WTC11 (cell line): ENCODE measurements around the gene ZYG11B. TPM values are rescaled to one million over a fixed set of nuclear protein-coding genes. Genes with fewer than 3 reads are reported as not detected.

Experiments used
- ATAC-seq: fragments of 200-7000 bp; cut with Tn5 transposase; 2 replicates; pipeline ENCODE4 v1.10.0; 2021; ENCODE audit warnings: mild to moderate bottlenecking, moderate library complexity
- CTCF ChIA-PET: fragments of 300-600 bp; sonication (Branson Sonifier 250); formaldehyde crosslinking; loops from one replicate; lab custom pipeline; 2021; ENCODE audit warnings: antibody characterized with exemption; lab: Charles Lee
- POLR2A ChIA-PET: fragments of 350-600 bp; sonication (Branson Sonifier 250); formaldehyde crosslinking; loops from one replicate; lab custom pipeline; 2021; ENCODE audit warnings: antibody characterized with exemption; lab: Charles Lee
- DNase-seq: peaks from one replicate; pipeline ENCODE4 v3.0.0; 2021; ENCODE audit warnings: low spot score
- H3K27ac Mint-ChIP-seq: 2 replicates; pipeline ENCODE4 v1.8.0; 2021; ENCODE audit warnings: mixed read lengths
- H3K27me3 Mint-ChIP-seq: 2 replicates; pipeline ENCODE4 v1.8.0; 2021; ENCODE audit warnings: low read depth, mild to moderate bottlenecking, moderate library complexity, mixed read lengths
- H3K36me3 Mint-ChIP-seq: 2 replicates; pipeline ENCODE4 v1.8.0; 2021; ENCODE audit warnings: mixed read lengths
- H3K4me1 Mint-ChIP-seq: 2 replicates; pipeline ENCODE4 v1.8.0; 2022; ENCODE audit warnings: mixed read lengths
- H3K4me3 Mint-ChIP-seq: 2 replicates; pipeline ENCODE4 v1.8.0; 2021; ENCODE audit warnings: mild to moderate bottlenecking, moderate library complexity, mixed read lengths
- H3K9me3 Mint-ChIP-seq: 2 replicates; pipeline ENCODE4 v1.8.0; 2021; ENCODE audit warnings: mixed read lengths
- ATF1 ChIP-seq: sonication (generic); formaldehyde crosslinking; IDR thresholded peaks from 2 replicates; pipeline ENCODE4 v1.8.1; 2023; ENCODE audit warnings: mild to moderate bottlenecking, moderate library complexity, missing genetic modification reagents
- CREM ChIP-seq: sonication (generic); formaldehyde crosslinking; IDR thresholded peaks from 2 replicates; pipeline ENCODE4 v1.8.1; 2022; ENCODE audit warnings: mild to moderate bottlenecking, missing genetic modification reagents, moderate library complexity
- GTF2I ChIP-seq: fragments of 250-450 bp; sonication (Bioruptor Pico); conservative IDR thresholded peaks from 2 replicates; pipeline ENCODE4 v1.4.0; 2021; ENCODE audit warnings: mild to moderate bottlenecking
- IRF2 ChIP-seq: sonication (generic); formaldehyde crosslinking; IDR thresholded peaks from 2 replicates; pipeline ENCODE4 v1.8.0; 2022; ENCODE audit warnings: low read depth, missing genetic modification reagents, borderline replicate concordance
- JAZF1 ChIP-seq: fragments of 250-450 bp; sonication (Bioruptor Pico); IDR thresholded peaks from 2 replicates; pipeline ENCODE4 v1.9.0; 2021; ENCODE audit warnings: moderate library complexity, mild to moderate bottlenecking, inconsistent platforms
- JUN ChIP-seq: sonication (generic); formaldehyde crosslinking; IDR thresholded peaks from 2 replicates; pipeline ENCODE4 v1.8.0; 2023; ENCODE audit warnings: mild to moderate bottlenecking, missing genetic modification reagents
- KAT7 ChIP-seq: sonication (generic); formaldehyde crosslinking; IDR thresholded peaks from 2 replicates; pipeline ENCODE4 v1.8.1; 2023; ENCODE audit warnings: missing genetic modification reagents, mild to moderate bottlenecking, borderline replicate concordance
- MLX ChIP-seq: sonication (generic); formaldehyde crosslinking; IDR thresholded peaks from 2 replicates; pipeline ENCODE4 v1.8.1; 2023; ENCODE audit warnings: mild to moderate bottlenecking, missing genetic modification reagents, moderate library complexity
- MXD4 ChIP-seq: fragments of 250-450 bp; sonication (Bioruptor Pico); IDR thresholded peaks from 2 replicates; pipeline ENCODE4 v1.8.0; 2021; ENCODE audit warnings: mild to moderate bottlenecking, moderate library complexity, borderline replicate concordance
- NFE2L1 ChIP-seq: sonication (generic); formaldehyde crosslinking; IDR thresholded peaks from 2 replicates; pipeline ENCODE4 v1.8.1; 2023; ENCODE audit warnings: missing genetic modification reagents
- NFYB ChIP-seq: sonication (generic); formaldehyde crosslinking; conservative IDR thresholded peaks from 2 replicates; pipeline ENCODE4 v1.8.0; 2022; ENCODE audit warnings: low read depth, missing genetic modification reagents
- TEAD4 ChIP-seq: sonication (generic); formaldehyde crosslinking; IDR thresholded peaks from 2 replicates; pipeline ENCODE4 v1.8.0; 2022; ENCODE audit warnings: mild to moderate bottlenecking, missing genetic modification reagents
- TP53 ChIP-seq: sonication (generic); formaldehyde crosslinking; IDR thresholded peaks from 2 replicates; pipeline ENCODE4 v1.8.1; 2023; ENCODE audit warnings: mild to moderate bottlenecking, missing genetic modification reagents
- ZNF121 ChIP-seq: sonication (generic); formaldehyde crosslinking; IDR thresholded peaks from 2 replicates; pipeline ENCODE4 v1.8.0; 2023; ENCODE audit warnings: missing genetic modification reagents
- ZNF281 ChIP-seq: sonication (generic); formaldehyde crosslinking; IDR thresholded peaks from 2 replicates; pipeline ENCODE4 v1.8.0; 2023; ENCODE audit warnings: mild to moderate bottlenecking, missing genetic modification reagents
- ZNF317 ChIP-seq: sonication (generic); formaldehyde crosslinking; IDR thresholded peaks from 2 replicates; pipeline ENCODE4 v1.8.1; 2023; ENCODE audit warnings: low read depth, mild to moderate bottlenecking, moderate library complexity, missing genetic modification reagents, borderline replicate concordance
- total RNA-seq: library from RNA; stranded (reverse); gene quantifications from 3 replicates; pipeline ENCODE4 v1.2.3, GENCODE V29; 2021
- TF ChIP-seq, protein P1 (sequence below): sonication (generic); formaldehyde crosslinking; IDR thresholded peaks from 2 replicates; pipeline ENCODE4 v1.8.1; 2023; ENCODE audit warnings: mild to moderate bottlenecking, missing genetic modification reagents, borderline replicate concordance
- TF ChIP-seq, protein P2 (sequence below): sonication (generic); formaldehyde crosslinking; conservative IDR thresholded peaks from 2 replicates; pipeline ENCODE4 v1.8.1; 2023; ENCODE audit warnings: mild to moderate bottlenecking, low read depth, missing genetic modification reagents, moderate library complexity
- TF ChIP-seq, protein P3 (sequence below): fragments of 250-450 bp; sonication (Bioruptor Pico); conservative IDR thresholded peaks from 2 replicates; pipeline ENCODE4 v1.9.0; 2021; ENCODE audit warnings: mild to moderate bottlenecking

Gene ZYG11B
- total RNA-seq, 1 experiment from 2014 or later: 19.2 TPM

GRCh38 chr1:52857443-52857842 lies 131.2 kb downstream of the ZYG11B start (continued):
- TF ChIP-seq, protein P1, sequence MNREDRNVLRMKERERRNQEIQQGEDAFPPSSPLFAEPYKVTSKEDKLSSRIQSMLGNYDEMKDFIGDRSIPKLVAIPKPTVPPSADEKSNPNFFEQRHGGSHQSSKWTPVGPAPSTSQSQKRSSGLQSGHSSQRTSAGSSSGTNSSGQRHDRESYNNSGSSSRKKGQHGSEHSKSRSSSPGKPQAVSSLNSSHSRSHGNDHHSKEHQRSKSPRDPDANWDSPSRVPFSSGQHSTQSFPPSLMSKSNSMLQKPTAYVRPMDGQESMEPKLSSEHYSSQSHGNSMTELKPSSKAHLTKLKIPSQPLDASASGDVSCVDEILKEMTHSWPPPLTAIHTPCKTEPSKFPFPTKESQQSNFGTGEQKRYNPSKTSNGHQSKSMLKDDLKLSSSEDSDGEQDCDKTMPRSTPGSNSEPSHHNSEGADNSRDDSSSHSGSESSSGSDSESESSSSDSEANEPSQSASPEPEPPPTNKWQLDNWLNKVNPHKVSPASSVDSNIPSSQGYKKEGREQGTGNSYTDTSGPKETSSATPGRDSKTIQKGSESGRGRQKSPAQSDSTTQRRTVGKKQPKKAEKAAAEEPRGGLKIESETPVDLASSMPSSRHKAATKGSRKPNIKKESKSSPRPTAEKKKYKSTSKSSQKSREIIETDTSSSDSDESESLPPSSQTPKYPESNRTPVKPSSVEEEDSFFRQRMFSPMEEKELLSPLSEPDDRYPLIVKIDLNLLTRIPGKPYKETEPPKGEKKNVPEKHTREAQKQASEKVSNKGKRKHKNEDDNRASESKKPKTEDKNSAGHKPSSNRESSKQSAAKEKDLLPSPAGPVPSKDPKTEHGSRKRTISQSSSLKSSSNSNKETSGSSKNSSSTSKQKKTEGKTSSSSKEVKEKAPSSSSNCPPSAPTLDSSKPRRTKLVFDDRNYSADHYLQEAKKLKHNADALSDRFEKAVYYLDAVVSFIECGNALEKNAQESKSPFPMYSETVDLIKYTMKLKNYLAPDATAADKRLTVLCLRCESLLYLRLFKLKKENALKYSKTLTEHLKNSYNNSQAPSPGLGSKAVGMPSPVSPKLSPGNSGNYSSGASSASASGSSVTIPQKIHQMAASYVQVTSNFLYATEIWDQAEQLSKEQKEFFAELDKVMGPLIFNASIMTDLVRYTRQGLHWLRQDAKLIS (CRISPR knock-in tag): no peak
- no peak for TF ChIP-seq ATF1 (CRISPR knock-in tag)
- TF ChIP-seq JUN (CRISPR knock-in tag): no peak
- TF ChIP-seq ZNF281: no peak
- TF ChIP-seq, all 79 proteins: peak for 0

DNA sequence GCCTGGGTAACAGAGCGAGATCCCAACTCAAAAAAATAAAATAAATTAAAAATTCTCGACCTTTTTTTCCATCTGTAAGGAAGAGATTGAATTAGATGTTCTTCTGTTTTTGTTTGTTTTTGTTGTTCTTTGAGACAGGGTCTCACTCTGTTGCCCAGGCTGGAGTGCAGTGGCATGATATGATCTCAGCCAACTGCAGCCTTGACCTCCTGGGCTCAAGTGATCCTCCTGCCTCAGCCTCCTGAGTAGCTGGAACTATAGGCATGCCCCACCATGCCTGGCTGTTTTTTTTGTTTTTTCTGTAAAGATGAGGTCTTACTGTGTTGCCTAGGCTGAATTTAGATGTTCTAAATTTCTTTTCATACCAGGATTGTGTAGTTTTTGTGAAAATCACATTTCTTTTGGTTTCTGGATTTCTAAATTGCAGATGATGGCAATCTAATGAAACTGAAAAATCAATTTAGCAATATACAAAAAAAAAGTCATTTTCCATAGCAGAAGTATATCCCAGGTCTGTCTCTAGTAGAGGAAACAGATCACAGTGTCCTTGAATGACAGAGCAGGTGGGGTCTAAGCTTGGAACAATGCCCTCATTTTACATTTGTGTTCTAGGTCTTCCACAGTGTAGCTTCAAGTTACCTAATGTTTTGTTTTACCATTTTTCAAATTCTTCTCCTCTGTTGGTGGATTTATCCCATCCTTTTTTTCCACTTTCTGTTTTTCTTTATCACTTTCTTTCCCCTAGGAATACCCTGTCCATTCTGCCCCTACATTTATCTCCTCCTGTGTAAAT lies 136.6 kb downstream of the ZYG11B start:
- Mint-ChIP-seq H3K27me3 (no peaks in the 10 kb centered on the region), H3K27ac (peak overlapping the region; percentile 1; the same call in 1 of the 2 replicates), H3K36me3 (peaks cover 10% of the 10 kb centered on the region), H3K4me3 (no peak overlapping the region), H3K9me3 (no peaks in the 10 kb centered on the region), H3K4me1 (peaks cover 5% of the 10 kb centered on the region)
- CTCF ChIA-PET: no interaction called here
- POLR2A ChIA-PET: no interaction called here
- TF ChIP-seq JUN (CRISPR knock-in tag) (no peak), ZNF121 (peak; percentile 36; the same call in 1 of the 2 replicates)
- ATAC-seq: no peak
- DNase-seq: no peak

- no peak for ATAC-seq
- Mint-ChIP-seq H3K27me3 (no peaks in the 10 kb centered on the region), H3K9me3 (peaks cover 4% of the 10 kb centered on the region; the same call in 1 of the 2 replicates), H3K4me3 (no peak overlapping the region), H3K27ac (no peak overlapping the region), H3K4me1 (peaks cover 5% of the 10 kb centered on the region), H3K36me3 (peaks cover 36% of the 10 kb centered on the region)
- POLR2A ChIA-PET: no interaction called here
- no peak for TF ChIP-seq JAZF1 (CRISPR knock-in tag)
- TF ChIP-seq, protein P2, sequence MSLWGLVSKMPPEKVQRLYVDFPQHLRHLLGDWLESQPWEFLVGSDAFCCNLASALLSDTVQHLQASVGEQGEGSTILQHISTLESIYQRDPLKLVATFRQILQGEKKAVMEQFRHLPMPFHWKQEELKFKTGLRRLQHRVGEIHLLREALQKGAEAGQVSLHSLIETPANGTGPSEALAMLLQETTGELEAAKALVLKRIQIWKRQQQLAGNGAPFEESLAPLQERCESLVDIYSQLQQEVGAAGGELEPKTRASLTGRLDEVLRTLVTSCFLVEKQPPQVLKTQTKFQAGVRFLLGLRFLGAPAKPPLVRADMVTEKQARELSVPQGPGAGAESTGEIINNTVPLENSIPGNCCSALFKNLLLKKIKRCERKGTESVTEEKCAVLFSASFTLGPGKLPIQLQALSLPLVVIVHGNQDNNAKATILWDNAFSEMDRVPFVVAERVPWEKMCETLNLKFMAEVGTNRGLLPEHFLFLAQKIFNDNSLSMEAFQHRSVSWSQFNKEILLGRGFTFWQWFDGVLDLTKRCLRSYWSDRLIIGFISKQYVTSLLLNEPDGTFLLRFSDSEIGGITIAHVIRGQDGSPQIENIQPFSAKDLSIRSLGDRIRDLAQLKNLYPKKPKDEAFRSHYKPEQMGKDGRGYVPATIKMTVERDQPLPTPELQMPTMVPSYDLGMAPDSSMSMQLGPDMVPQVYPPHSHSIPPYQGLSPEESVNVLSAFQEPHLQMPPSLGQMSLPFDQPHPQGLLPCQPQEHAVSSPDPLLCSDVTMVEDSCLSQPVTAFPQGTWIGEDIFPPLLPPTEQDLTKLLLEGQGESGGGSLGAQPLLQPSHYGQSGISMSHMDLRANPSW (CRISPR knock-in tag): no peak
- no peak for TF ChIP-seq NFYB (CRISPR knock-in tag)
- TF ChIP-seq MLX: no peak
- no peak for TF ChIP-seq TP53 (CRISPR knock-in tag)
- TF ChIP-seq MXD4 (CRISPR knock-in tag): no peak
- no peak for TF ChIP-seq CREM (CRISPR knock-in tag)
- TF ChIP-seq ATF1 (CRISPR knock-in tag): no peak
- no peak for TF ChIP-seq NFE2L1 (CRISPR knock-in tag)
- no peak for TF ChIP-seq KAT7 (CRISPR knock-in tag)
- TF ChIP-seq IRF2 (CRISPR knock-in tag): no peak
- TF ChIP-seq TEAD4: no peak
- TF ChIP-seq GTF2I (CRISPR knock-in tag): no peak
- TF ChIP-seq ZNF317 (CRISPR knock-in tag): no peak
- TF ChIP-seq, protein P3, sequence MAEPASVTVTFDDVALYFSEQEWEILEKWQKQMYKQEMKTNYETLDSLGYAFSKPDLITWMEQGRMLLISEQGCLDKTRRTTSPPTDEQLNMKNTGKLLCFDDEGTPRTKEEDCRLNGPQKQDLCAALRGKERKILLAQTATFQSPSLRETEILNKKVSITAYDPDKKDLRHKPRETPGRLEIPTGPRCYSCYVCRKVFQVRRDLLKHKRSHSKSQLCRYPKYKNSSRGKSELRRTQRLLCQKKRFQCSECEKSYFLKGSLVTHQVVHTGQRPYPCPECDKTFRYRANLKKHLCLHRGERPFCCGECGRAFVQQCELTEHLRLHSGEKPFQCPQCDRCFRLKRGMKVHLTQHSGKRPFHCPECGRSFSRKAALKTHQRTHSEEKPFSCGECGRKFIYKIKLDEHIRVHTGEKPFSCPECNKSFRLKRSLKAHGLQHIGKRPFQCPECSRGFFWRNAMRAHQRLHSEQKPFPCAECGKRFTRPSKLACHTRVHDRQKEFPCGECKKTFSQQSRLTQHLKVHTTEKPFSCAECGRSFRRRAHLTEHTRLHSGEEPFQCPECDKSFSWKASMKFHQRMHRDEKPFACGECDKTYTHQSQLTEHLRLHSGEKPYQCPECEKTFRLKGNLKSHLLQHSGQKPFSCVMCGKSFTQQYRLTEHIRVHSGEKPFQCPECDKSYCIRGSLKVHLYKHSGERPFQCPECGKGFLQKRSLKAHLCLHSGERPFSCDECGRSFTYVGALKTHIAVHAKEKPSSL: no peak
- CTCF ChIA-PET: interaction anchor here (0.7 kb wide), 1 partner anchor 148 kb away, joined by 3 read pairs; no protein-coding TSS in a partner anchor
- DNase-seq: no peak
Measured at GRCh38 chr1:52867087-52867863, 141.0 kb downstream of the ZYG11B start.
